ENCODE measurements around the gene PPIA.

PPIA gene

GRCh38 chr7:44811571-44811970 is 15.1 kb downstream of the PPIA start:
- Histone ChIP-seq H3K4me2 (ENCODE audit: low read depth, low read length) (no peak overlapping the region), H3K9ac (ENCODE audit: low read length) (no peak overlapping the region), H2AFZ (ENCODE audit: low read length) (no peak overlapping the region), H3K27me3 (replicated peaks; ENCODE audit: insufficient read depth, low read length) (no peaks in the 10 kb centered on the region), H3K79me2 (ENCODE audit: low read length) (no peaks in the 10 kb centered on the region), H4K20me1 (ENCODE audit: insufficient read depth, low read length) (no peaks in the 10 kb centered on the region), H3K9me3 (replicated peaks; ENCODE audit: insufficient read depth, low read length) (no peaks in the 10 kb centered on the region), H3K27ac (ENCODE audit: low read length) (no peak overlapping the region), H3K4me3 (ENCODE audit: low read length) (no peak overlapping the region), H3F3A (ENCODE audit: insufficient read depth, low read length) (no peaks in the 10 kb centered on the region), H3K36me3 (replicated peaks; ENCODE audit: insufficient read depth, low read length) (no peaks in the 10 kb centered on the region), H3K4me1 (ENCODE audit: low read length) (no peaks in the 10 kb centered on the region; the same call in 1 of the 2 replicates), H3K9me2 (replicated peaks; ENCODE audit: insufficient read depth, low read length) (no peaks in the 10 kb centered on the region)
- TF ChIP-seq EZH2 (optimal IDR thresholded peaks at IDR 0.05; ENCODE audit: low read depth, low read length), result no peak
- no peak for TF ChIP-seq CTCF (IDR thresholded peaks at IDR 0.05; ENCODE audit: low read length)
- no peak for TF ChIP-seq EZH2phosphoT487 (IDR thresholded peaks at IDR 0.05; ENCODE audit: low read length)
- no peak for DNase-seq

GRCh38 chr7:44814919-44815318 is 18.4 kb downstream of the PPIA start:
- H2AFZ ChIP-seq (ENCODE audit: low read length), result no peak overlapping the region
- H3K4me3 ChIP-seq (ENCODE audit: low read length), result no peak overlapping the region
- TF ChIP-seq EZH2phosphoT487 (IDR thresholded peaks at IDR 0.05; ENCODE audit: low read length), result no peak
- TF ChIP-seq CTCF (IDR thresholded peaks at IDR 0.05; ENCODE audit: low read length), result no peak
- no peak for TF ChIP-seq EZH2 (optimal IDR thresholded peaks at IDR 0.05; ENCODE audit: low read depth, low read length)
- H4K20me1 ChIP-seq (ENCODE audit: insufficient read depth, low read length), result no peaks in the 10 kb centered on the region
- H3K9ac ChIP-seq (ENCODE audit: low read length), result no peak overlapping the region
- no peak for DNase-seq
- no peaks in the 10 kb centered on the region for H3F3A ChIP-seq (ENCODE audit: insufficient read depth, low read length)
- H3K27me3 ChIP-seq (replicated peaks; ENCODE audit: insufficient read depth, low read length), result no peaks in the 10 kb centered on the region
- H3K79me2 ChIP-seq (ENCODE audit: low read length), result no peaks in the 10 kb centered on the region
- no peak overlapping the region for H3K27ac ChIP-seq (ENCODE audit: low read length)
- H3K9me2 ChIP-seq (replicated peaks; ENCODE audit: insufficient read depth, low read length), result no peaks in the 10 kb centered on the region
- no peaks in the 10 kb centered on the region for H3K36me3 ChIP-seq (replicated peaks; ENCODE audit: insufficient read depth, low read length)
- H3K4me1 ChIP-seq (ENCODE audit: low read length), result no peaks in the 10 kb centered on the region; the same call in 1 of the 2 replicates
- no peaks in the 10 kb centered on the region for H3K9me3 ChIP-seq (replicated peaks; ENCODE audit: insufficient read depth, low read length)
- H3K4me2 ChIP-seq (ENCODE audit: low read depth, low read length), result no peak overlapping the region

- Histone ChIP-seq H3K9me2 (replicated peaks; ENCODE audit: insufficient read depth, low read length) (no peaks in the 10 kb centered on the region), H3K27ac (ENCODE audit: low read length) (no peak overlapping the region), H3K4me2 (ENCODE audit: low read depth, low read length) (no peak overlapping the region), H4K20me1 (ENCODE audit: insufficient read depth, low read length) (no peaks in the 10 kb centered on the region), H3K9me3 (replicated peaks; ENCODE audit: insufficient read depth, low read length) (no peaks in the 10 kb centered on the region), H3F3A (ENCODE audit: insufficient read depth, low read length) (no peaks in the 10 kb centered on the region), H2AFZ (ENCODE audit: low read length) (no peak overlapping the region), H3K4me3 (ENCODE audit: low read length) (no peak overlapping the region), H3K27me3 (replicated peaks; ENCODE audit: insufficient read depth, low read length) (no peaks in the 10 kb centered on the region), H3K4me1 (ENCODE audit: low read length) (no peaks in the 10 kb centered on the region), H3K36me3 (replicated peaks; ENCODE audit: insufficient read depth, low read length) (no peaks in the 10 kb centered on the region), H3K9ac (ENCODE audit: low read length) (no peak overlapping the region), H3K79me2 (ENCODE audit: low read length) (no peaks in the 10 kb centered on the region)
- TF ChIP-seq EZH2 (optimal IDR thresholded peaks at IDR 0.05; ENCODE audit: low read depth, low read length) (no peak), EZH2phosphoT487 (IDR thresholded peaks at IDR 0.05; ENCODE audit: low read length) (no peak), CTCF (IDR thresholded peaks at IDR 0.05; ENCODE audit: low read length) (no peak)
- DNase-seq, result no peak
Measured at GRCh38 chr7:44819292-44819691, 22.8 kb downstream of the PPIA start.
